ENCODE data around the gene GCFC2.
"Not testable (repeated sequence)": the region's sequence is repeated elsewhere in the genome, so short reads cannot be mapped to it uniquely, and the experiment has no call there.

The GCFC2 gene

GRCh38 chr2:75710577-75711253 is at the start of gene GCFC2:
GCFC2 (minus strand) TSS chr2:75710915; CDS start chr2:75710855, 60 bp downstream.
- peak; percentile 98 for DNase-seq (ENCODE audit: low spot score)

GRCh38 chr2:75752828-75753227 is 42.1 kb upstream of the GCFC2 start:
- DNase-seq (ENCODE audit: low spot score): no peak

DNA sequence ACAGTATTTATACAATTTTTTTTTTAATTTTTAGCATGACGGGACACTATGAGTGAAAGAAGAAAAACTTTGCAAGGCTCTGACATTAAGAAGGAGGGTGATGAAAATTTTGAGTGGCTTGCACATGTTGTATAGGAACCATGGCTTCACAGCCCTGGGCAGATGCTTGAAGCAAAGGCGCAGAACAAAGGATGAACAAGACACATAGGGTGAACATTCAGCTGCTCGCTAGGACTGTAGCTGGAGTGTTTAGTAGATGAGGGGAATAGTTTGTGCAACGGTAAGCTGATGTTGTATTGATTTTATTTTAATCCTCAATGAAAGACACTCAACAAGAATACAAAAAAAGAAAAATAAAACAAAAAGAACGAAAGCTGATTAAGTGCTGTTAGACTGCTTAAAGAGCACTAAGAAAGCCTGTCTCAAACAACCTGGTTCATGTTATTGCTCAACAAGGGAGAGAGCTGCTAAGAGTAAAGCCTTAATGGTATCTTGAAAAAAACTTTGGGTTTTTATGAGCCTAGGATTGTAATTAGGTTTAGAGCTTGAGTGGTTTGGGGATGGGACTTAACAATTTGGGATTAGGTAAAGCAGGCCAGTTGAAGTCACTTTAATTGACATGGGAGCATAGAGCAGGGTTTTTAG is 41.2 kb upstream of the GCFC2 start:
- DNase-seq (ENCODE audit: low spot score): no peak

- no peak for DNase-seq (ENCODE audit: low spot score)
Observed at GRCh38 chr2:75751360-75751759, 40.6 kb upstream of the GCFC2 start.

DNA sequence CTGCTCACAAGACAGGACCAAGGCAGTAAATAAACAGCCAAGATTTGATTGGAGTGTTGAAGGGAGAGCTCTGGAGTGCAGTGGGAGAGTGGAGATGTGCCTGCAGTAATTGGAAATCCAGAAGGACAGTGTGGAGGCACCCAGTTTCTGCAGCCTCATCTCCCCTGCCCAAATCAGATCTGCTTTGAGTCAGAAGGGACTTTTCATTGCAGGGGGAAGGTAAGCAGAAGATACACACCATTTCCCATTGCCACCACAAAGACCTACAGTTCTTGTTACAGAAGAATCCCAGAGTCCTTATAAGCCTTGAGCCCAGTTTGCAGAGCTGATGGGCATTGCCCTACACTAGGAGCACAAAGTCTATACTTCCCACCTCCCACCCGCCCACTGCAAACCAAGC is 27.2 kb upstream of the GCFC2 start:
- DNase-seq (ENCODE audit: low spot score): no peak

- DNase-seq (ENCODE audit: low spot score): no peak
Observed at GRCh38 chr2:75736276-75736675, 25.6 kb upstream of the GCFC2 start.

DNA sequence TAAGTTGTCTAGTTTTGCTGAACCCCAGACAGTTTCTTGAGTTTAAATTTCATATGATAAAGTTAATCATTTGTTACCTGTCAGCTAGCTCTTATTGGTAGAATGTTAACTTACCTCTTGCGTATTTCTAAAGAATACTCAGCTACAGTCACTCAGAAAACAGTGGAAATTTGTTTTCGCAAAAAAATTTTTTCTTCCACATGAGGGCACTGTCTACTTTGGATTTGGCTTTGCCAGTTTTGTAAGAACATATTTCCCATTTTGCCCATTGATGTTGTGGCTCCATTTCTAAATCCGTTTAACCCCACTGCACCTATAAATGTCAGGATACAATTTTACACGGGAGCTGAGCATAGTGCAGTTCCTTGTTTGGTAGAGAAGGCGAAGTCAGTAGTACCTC is 19.1 kb upstream of the GCFC2 start:
- DNase-seq (ENCODE audit: low spot score): no peak

GRCh38 chr2:75728614-75729419 is 18.1 kb upstream of the GCFC2 start:
- DNase-seq (ENCODE audit: low spot score): no peak

GRCh38 chr2:75722687-75723086 is 12.0 kb upstream of the GCFC2 start:
- no peak for DNase-seq (ENCODE audit: low spot score)

- DNase-seq (ENCODE audit: low spot score): no peak
Observed at GRCh38 chr2:75720525-75720924, 9.8 kb upstream of the GCFC2 start.

DNA sequence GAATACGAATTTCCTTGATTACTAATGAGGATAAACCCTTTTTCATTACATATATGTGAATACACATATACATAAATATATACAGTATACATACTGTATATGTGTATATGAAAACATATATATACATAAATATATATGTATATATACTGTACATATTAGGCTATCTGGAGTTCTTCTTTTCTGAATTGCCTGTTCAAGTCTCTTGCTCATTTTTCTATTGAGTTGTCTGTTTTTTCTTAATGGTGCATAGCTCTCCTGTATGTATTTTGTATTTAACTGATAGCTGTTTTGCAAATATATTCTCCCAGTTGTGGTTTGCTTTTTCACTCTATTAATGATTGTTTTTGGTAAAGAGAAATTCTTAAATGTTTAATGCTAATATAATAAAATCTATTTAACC is 8.9 kb upstream of the GCFC2 start:
- DNase-seq (ENCODE audit: low spot score): no peak

- DNase-seq (ENCODE audit: low spot score): peak; percentile 22
Observed at GRCh38 chr2:75716406-75716805, 5.7 kb upstream of the GCFC2 start.

DNA sequence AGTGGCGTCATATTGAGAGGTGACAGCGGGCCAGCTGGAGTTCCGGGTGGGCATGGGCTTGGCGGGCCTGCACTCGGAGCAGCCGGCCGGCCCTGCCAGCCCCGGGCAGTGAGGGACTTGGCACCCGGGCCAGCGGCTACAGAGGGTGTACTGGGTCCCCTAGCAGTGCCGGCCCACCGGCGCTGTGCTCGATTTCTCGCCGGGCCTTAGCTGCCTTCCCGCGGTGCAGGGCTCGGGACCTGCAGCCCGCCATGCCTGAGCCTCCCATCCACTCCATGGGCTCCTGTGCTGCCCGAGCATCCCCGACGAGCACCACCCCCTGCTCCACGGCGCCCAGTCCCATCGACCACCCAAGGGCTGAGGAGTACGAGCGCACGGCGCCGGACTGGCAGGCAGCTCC is 875 bp upstream of the GCFC2 start:
- DNase-seq (ENCODE audit: low spot score): not testable (repeated sequence)

- DNase-seq (ENCODE audit: low spot score): no peak
Observed at GRCh38 chr2:75710220-75710576, 517 bp downstream of the GCFC2 start.

GRCh38 chr2:75709297-75709696 is 1.4 kb downstream of the GCFC2 start:
- no peak for DNase-seq (ENCODE audit: low spot score)

DNA sequence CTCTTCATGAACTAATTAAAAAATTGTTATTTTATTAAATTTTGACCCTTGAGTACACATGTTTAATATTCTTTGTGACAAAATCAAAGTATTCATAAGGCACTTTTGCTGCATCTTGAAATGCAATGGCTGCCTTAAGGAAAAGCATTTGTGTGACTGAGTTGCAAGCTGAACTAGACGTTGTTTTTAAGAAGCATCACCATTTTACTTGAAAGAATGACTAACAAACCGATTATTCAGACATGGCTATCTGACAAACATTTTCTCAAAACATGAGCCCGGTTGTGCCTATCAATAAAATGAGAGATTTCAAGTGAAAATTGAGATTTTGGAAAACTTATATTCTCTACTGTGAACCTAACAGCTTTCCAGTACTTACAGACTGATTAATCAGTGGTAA is 2.8 kb downstream of the GCFC2 start:
- DNase-seq (ENCODE audit: low spot score): peak; percentile 19

GRCh38 chr2:75705921-75706320 is 4.8 kb downstream of the GCFC2 start:
- DNase-seq (ENCODE audit: low spot score): no peak

- no peak for DNase-seq (ENCODE audit: low spot score)
Observed at GRCh38 chr2:75703589-75704287, 7.0 kb downstream of the GCFC2 start.

GRCh38 chr2:75702593-75702992 is 8.1 kb downstream of the GCFC2 start:
- no peak for DNase-seq (ENCODE audit: low spot score)

- peak; percentile 12 for DNase-seq (ENCODE audit: low spot score)
Observed at GRCh38 chr2:75698918-75699317, 11.8 kb downstream of the GCFC2 start.

- DNase-seq (ENCODE audit: low spot score): no peak
Observed at GRCh38 chr2:75688196-75688595, 22.5 kb downstream of the GCFC2 start.

DNA sequence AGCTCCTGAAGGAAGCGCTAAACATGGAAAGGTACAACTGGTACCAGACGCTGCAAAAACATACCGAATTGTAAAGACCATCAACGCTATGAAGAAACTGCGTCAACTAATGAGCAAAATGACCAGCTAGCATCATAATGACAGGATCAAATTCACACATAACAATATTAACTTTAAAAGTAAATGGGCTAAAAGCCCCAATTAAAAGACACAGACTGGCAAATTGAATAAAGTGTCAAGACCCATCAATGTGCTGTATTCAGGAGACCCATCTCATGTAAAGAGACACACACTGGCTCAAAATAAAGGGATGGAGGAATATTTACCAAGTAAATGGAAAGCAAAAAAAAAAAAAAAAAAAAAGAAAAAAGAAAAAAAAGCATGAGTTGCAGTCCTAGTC is 27.3 kb downstream of the GCFC2 start:
- DNase-seq (ENCODE audit: low spot score): not testable (repeated sequence)

- no peak for DNase-seq (ENCODE audit: low spot score)
Observed at GRCh38 chr2:75680402-75680801, 30.3 kb downstream of the GCFC2 start.

Data from GM03348 (cell line).